DND-41 (cell line): Measurements from ENCODE around the gene CIBAR2.

Source experiments
- ATAC-seq: fragments of 200-7000 bp; cut with Tn5 transposase; 3 replicates; pipeline ENCODE4 v1.9.1; 2021; ENCODE audit warnings: low read depth; ENCODE audit not compliant: insufficient read depth
- DNase-seq: peaks from one replicate; pipeline ENCODE4 v3.0.0-alpha.2; 2020
- H2AFZ ChIP-seq: 2 replicates; pipeline ENCODE4 v1.6.0; 2012; ENCODE audit warnings: low read depth, low read length
- H3K27ac ChIP-seq: 2 replicates; pipeline ENCODE4 v1.5.1; 2012; ENCODE audit warnings: low read length, inconsistent platforms
- H3K27me3 ChIP-seq: fragments of 200-600 bp; sonication (generic); 2 replicates; pipeline ENCODE4 v1.6.0; 2012; ENCODE audit warnings: low read length, mild to moderate bottlenecking, inconsistent platforms; ENCODE audit not compliant: insufficient read depth, poor library complexity
- H3K36me3 ChIP-seq: 2 replicates; pipeline ENCODE4 v1.5.1; 2012; ENCODE audit warnings: low read length, inconsistent platforms; ENCODE audit not compliant: insufficient read depth
- H3K4me1 ChIP-seq: 2 replicates; pipeline ENCODE4 v1.5.1; 2012; ENCODE audit warnings: mild to moderate bottlenecking, low read length; ENCODE audit not compliant: insufficient read depth
- H3K4me2 ChIP-seq: 2 replicates; pipeline ENCODE4 v1.6.0; 2012; ENCODE audit warnings: mild to moderate bottlenecking, moderate library complexity, low read length, inconsistent platforms; ENCODE audit not compliant: insufficient read depth
- H3K4me3 ChIP-seq, 2 experiments: fragments of 200-600 bp in 1 of 2; shearing (Covaris generic) in 1 of 2; 2 replicates each; pipeline ENCODE4 v1.5.1; 2012 to 2016; ENCODE audit warnings: inconsistent platforms in 2 of 2, low read length in 2 of 2, mild to moderate bottlenecking in 2 of 2, low read depth in 1 of 2, moderate library complexity in 1 of 2
- H3K79me2 ChIP-seq: 2 replicates; pipeline ENCODE4 v1.6.0; 2012; ENCODE audit warnings: low read length, inconsistent platforms; ENCODE audit not compliant: insufficient read depth
- H3K9ac ChIP-seq: 2 replicates; pipeline ENCODE4 v1.6.0; 2012; ENCODE audit warnings: low read depth, mild to moderate bottlenecking, inconsistent platforms, low read length, moderate library complexity
- H3K9me3 ChIP-seq: 2 replicates; pipeline ENCODE4 v1.5.1; 2012; ENCODE audit warnings: low read length, moderate library complexity, mild to moderate bottlenecking, inconsistent platforms; ENCODE audit not compliant: insufficient read depth, severe bottlenecking
- H4K20me1 ChIP-seq: 2 replicates; pipeline ENCODE4 v1.6.0; 2012; ENCODE audit warnings: low read length; ENCODE audit not compliant: insufficient read depth
- CTCF ChIP-seq: IDR thresholded peaks from 2 replicates; pipeline ENCODE4 v1.5.1; 2012; ENCODE audit warnings: borderline replicate concordance, low read length, moderate library complexity, mild to moderate bottlenecking; ENCODE audit not compliant: poor library complexity, severe bottlenecking; ENCODE audit errors: extremely low read depth
- EZH2 ChIP-seq: IDR thresholded peaks from 3 replicates; pipeline ENCODE4 v1.6.1; 2012; ENCODE audit warnings: borderline replicate concordance, low read depth, mild to moderate bottlenecking, moderate library complexity, low read length, inconsistent platforms; ENCODE audit not compliant: severe bottlenecking

CIBAR2 gene

GRCh38 chr16:85072076-85072860, 40.0 kb downstream of the CIBAR2 start:
- Histone ChIP-seq H3K4me2 (no peak overlapping the region), H3K9me3 (no peaks in the 10 kb centered on the region), H4K20me1 (no peaks in the 10 kb centered on the region), H3K79me2 (no peaks in the 10 kb centered on the region), H3K27ac (no peak overlapping the region), H2AFZ (no peak overlapping the region), H3K4me3 (no peak overlapping the region), H3K36me3 (no peaks in the 10 kb centered on the region), H3K4me1 (no peaks in the 10 kb centered on the region), H3K27me3 (no peaks in the 10 kb centered on the region), H3K9ac (no peak overlapping the region)
- no peak for ATAC-seq
- no peak for DNase-seq
- TF ChIP-seq CTCF = no peak

DNA sequence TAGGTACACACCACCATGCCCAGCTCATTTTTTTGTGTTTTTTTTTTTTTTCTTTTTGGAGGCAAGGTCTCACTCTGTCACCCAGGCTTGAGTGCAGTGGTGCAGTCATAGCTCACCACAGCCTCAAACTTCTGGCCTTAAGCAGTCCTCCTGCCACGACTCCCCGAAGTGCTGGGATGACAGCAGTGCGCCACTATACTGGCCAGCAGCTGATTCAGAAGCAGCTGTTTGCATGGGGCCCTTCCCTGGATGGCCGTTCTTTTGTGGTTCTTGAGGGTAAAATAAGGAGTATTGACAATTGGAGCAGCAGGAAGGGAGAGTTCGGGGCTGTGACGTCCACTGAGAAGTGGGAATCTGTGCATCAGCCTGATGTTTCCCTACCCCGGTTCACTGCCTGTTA, 43.1 kb downstream of the CIBAR2 start:
- Histone ChIP-seq H3K36me3 (no peaks in the 10 kb centered on the region), H3K9me3 (no peaks in the 10 kb centered on the region), H3K79me2 (no peaks in the 10 kb centered on the region), H3K4me3 (no peak overlapping the region), H2AFZ (no peak overlapping the region), H3K9ac (no peak overlapping the region), H4K20me1 (no peaks in the 10 kb centered on the region), H3K4me2 (no peak overlapping the region), H3K27me3 (no peaks in the 10 kb centered on the region), H3K27ac (no peak overlapping the region), H3K4me1 (no peaks in the 10 kb centered on the region)
- ATAC-seq = no peak
- DNase-seq = no peak
- TF ChIP-seq EZH2 (no peak), CTCF (no peak)

DNA sequence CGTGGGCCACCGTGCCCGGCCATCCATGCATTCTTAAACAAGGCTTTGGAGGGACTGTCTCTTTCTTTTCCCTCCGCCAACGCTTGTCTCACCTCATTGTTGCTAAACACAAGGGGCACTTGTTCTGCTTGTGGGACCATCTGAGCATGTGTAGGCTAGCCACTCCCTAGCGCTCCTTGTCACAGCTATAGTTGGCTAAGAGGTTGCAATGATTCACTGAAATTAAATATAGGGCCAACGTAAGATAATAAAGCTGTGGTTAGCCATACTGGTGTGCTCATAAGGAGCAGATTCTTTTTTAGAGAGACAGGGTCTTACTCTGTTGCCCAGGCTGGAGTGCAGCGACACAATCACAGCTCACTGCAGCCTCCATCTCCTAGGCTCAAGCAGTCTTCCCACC, 43.5 kb downstream of the CIBAR2 start:
- Histone ChIP-seq H3K36me3 (no peaks in the 10 kb centered on the region), H3K4me2 (no peak overlapping the region), H3K4me1 (no peaks in the 10 kb centered on the region), H3K79me2 (no peaks in the 10 kb centered on the region), H2AFZ (no peak overlapping the region), H3K27ac (no peak overlapping the region), H3K9ac (no peak overlapping the region), H3K9me3 (no peaks in the 10 kb centered on the region), H3K4me3 (no peak overlapping the region), H3K27me3 (no peaks in the 10 kb centered on the region), H4K20me1 (no peaks in the 10 kb centered on the region)
- TF ChIP-seq EZH2 = no peak
- no peak for TF ChIP-seq CTCF
- ATAC-seq (no peak), DNase-seq (no peak)

- TF ChIP-seq EZH2 (no peak), CTCF (no peak)
- H3K27me3 ChIP-seq = no peaks in the 10 kb centered on the region
- no peak overlapping the region for H3K9ac ChIP-seq
- no peak overlapping the region for H3K4me2 ChIP-seq
- no peaks in the 10 kb centered on the region for H3K4me1 ChIP-seq
- no peaks in the 10 kb centered on the region for H3K36me3 ChIP-seq
- H2AFZ ChIP-seq = no peak overlapping the region
- H3K27ac ChIP-seq = no peak overlapping the region
- H3K4me3 ChIP-seq = no peak overlapping the region
- H3K79me2 ChIP-seq = no peaks in the 10 kb centered on the region
- no peaks in the 10 kb centered on the region for H3K9me3 ChIP-seq
- DNase-seq (no peak), ATAC-seq (no peak)
- no peaks in the 10 kb centered on the region for H4K20me1 ChIP-seq
Measured at GRCh38 chr16:85067426-85067825, 44.8 kb downstream of the CIBAR2 start.
